Activated CD8-positive, alpha-beta memory T cell treated with anti-CD3 and anti-CD28 coated beads, Interleukin-2, amount 50 U/mL, for 24 hours (primary cell): ENCODE results near the gene RAB30.
"Not testable (repeated sequence)": the region's sequence is repeated elsewhere in the genome, so short reads cannot be mapped to it uniquely, and the experiment has no call there.

Experiments used
- DNase-seq: peaks from one replicate; pipeline ENCODE4 v3.0.0-alpha.2; 2020; ENCODE audit errors: extremely low read depth

RAB30 gene

DNA sequence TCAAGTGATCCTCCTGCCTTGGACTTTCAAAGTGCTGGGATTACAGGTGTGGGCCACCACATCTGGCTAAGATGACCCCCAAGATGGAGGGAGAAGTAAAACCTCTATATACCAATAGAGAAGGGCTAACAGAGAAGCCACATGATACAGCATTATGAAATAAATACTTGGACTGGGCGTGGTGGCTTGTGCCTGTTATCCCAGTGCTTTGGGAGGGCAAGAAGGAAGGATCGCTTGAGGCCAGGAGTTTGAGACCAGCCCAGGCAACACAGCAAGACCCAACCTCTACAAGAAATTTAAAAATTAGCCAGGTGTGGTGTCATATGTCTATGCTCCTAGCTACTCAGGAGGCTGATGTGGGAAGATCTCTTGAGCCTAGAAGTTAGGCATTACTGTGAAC lies 61.7 kb downstream of the RAB30 start:
- no peak for DNase-seq

DNA sequence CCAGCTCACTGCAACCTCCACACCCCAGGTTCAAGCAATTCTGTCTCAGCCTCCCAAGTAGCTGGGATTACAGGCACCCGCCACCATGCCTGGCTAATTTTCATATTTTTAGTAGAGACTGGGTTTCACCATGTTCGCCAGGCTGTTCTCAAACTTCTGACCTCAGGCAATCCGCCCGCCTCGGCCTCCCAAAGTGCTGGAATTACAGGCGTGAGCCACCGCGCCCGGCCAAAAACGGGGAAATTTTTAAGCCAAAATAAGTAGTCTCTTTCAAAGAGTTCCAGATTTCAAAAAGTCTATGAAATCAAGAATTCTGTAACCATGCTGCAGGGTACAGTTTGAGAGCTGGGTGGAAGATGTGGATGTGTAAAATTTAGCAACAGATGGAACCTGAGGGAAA lies 62.6 kb downstream of the RAB30 start:
- DNase-seq, result not testable (repeated sequence)

DNA sequence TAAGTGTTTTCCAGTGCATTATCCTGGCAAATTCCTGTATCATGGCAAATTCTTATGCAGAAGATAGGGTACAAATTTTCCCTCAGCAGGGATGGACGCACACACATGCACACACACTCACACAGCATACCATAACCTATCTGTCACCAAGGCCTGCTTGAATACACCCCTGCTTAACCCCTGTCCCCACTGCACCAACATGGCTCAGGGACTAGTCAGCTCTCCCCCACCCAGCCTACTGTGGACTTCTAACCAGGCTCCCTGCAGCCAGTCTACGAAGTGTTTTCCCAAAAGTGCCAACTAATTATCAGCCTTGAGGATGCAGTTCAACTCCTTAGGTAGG lies 63.1 kb downstream of the RAB30 start:
- DNase-seq, result no peak

DNA sequence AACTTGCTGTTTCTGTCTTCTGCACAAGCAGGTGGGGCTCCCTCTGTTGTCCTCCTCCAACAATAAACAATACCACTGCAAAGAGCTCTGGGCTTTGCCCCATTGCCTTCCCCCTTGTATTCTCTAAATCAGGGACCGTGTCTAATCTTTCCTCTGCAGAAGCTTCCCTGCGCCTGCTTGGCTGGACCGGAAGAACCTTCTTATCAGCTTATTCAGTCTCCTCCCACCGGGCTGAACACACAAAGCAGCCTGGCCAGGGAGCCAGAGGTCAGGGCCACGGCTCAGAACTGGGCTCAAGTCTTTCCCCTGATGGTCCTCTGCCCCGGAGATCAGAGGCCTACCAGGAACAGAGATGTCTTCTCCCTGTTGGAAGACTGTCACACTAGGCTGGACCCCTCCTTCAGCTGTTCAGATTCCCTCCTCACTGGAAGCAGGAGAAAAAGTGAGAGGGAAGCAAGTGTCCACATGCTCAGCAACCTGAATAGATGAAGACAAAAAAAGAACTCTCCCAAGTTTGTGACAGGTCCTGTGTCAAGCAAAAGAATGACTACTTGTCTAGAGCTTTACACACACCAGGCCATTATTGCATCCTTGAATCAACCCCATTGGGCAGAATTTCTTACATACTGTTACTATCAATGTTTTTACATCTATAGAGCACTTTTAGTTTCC lies 63.7 kb downstream of the RAB30 start:
- no peak for DNase-seq

DNA sequence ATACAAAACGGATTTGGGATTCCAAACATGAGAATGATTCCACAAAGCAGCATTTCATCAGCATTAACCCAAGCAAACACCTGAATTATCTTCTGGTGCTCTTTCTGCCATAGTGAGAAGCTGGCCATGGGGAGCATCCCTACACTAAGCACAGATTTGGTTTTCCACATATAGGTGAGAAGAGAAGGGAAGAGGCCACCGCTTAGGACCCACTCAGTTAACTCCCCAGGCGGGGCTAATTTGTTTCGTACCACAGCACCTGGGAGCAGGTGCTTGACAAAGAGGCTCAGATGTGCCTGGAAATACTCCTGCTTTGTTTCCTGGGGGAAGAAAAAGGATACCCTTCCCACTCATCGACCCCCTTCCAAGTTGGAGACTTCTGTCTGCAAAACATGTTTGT lies 64.2 kb downstream of the RAB30 start:
- no peak for DNase-seq

DNA sequence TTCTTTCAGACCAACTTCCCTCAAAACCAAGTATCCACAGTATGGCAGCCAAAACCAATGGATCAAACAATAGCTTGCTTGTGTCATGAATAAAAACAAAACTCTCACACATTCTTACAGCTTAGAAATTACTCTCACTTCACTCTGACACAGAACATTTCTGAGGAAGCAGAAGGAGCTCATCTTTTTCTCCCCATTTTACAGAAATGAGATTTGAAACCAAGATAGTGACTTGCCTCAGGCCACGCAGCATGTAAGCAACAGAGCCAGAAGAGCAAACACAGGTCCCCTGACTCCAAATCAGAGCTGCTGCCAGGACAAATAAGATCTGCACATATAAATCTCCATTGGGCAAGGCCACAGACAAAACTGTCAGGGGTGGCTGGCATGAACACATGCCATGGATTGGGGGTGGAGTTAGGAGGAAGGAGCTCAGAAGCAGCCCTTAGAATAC lies 64.8 kb downstream of the RAB30 start:
- no peak for DNase-seq

- DNase-seq, result no peak
Observed at GRCh38 chr11:83004746-83005556, 66.7 kb downstream of the RAB30 start.

DNA sequence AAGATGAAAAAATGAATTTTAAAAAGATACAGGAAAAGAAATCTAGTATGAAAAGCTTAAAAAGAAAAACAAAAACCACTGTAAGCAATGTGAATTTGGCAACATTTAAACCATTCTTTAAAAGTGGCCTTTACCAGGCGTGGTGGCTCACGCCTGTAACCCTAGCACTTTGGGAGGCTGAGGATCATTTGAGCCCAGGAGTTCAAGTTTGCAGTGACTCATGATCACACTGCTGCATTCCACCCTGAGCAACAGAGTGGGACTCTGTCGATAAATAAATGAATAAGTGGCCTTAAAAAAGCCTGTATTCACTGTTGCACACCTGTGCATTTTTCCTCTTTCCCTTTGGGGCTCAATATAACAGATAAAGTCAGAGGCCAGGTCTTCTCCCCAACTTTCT lies 69.2 kb downstream of the RAB30 start:
- DNase-seq, result no peak

DNA sequence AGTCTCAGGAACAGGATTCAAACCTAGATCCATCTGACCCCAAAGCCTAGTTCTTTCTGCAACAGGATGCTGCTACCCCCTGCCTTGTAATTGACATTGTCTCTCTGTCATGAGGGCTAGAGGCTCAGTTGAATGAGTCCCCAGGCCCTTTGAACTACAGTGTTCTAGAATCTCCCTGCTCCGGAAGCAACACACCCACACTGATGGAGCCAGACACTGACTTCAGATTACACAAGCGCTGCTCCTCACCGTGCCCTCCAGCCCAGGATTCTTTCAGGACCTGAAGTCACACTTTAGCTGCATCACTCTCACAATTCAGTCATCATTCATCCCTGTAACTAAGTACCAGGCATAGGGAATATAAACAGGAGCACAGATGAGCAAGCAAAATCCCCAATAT lies 69.6 kb downstream of the RAB30 start:
- no peak for DNase-seq

GRCh38 chr11:83000381-83000780 lies 71.3 kb downstream of the RAB30 start:
- DNase-seq, result no peak

GRCh38 chr11:82999232-82999631 lies 72.5 kb downstream of the RAB30 start:
- DNase-seq, result no peak

DNA sequence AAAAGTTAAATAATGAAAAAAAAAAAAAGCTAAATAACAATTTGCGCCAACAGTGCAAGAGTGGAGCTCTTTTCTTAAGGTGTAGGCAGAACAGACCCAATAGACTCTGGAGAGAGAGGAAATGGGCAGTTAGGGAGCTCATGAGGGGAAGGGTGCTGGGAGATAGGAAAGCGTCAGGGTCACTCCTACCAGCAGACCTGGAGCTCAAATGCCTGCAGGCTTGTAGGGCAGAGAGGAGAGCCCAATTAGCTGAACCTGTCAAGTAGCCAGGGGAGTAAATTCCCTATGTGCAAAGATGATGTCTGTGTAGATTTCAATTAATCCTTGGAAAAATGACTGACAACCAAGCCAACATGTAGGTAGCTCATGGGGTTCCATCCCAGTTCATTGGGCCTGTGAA lies 73.0 kb downstream of the RAB30 start:
- DNase-seq, result no peak

- DNase-seq, result no peak
Observed at GRCh38 chr11:82996966-82997606, 74.6 kb downstream of the RAB30 start.

GRCh38 chr11:82995754-82996398 lies 75.8 kb downstream of the RAB30 start:
- DNase-seq, result no peak

DNA sequence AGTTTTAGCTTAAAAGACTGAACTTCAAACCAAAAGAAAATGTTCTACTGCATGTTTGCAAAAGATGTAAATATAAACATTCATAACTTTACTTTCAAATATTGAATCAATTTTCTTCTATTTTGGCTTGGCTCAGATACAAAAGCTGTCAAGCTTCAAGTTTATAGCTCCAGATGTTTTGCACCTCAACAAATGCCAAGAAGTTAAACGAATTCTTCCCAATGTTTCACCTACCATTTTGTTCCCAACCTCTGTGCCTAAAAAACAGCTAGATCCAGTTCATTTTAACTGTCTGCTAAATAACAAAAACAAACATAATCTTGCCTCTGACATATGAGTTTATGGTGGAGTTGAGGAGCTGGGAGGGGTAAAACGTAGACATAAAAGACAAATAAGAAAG lies 76.5 kb downstream of the RAB30 start:
- DNase-seq, result no peak

GRCh38 chr11:82994604-82995230 lies 77.0 kb downstream of the RAB30 start:
- DNase-seq, result no peak

DNA sequence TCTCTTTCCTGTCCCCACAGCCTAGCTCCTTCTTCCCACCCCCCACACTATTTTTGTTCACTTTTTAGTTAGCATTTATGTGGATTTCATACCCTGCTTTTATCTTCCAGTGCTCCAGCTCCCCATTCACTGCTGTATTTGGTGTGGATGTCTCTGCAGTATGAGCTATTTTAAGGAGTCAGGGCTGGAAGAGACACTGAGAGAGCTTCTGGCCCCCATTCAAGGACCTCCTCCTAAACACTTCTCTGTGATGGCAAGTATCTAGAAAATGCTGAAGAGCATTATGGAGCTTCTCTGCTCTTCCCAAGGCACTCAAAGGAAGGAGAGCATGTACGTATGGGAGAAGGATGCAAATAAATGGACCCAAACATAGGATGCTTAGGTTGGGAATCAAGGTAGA lies 79.5 kb downstream of the RAB30 start:
- no peak for DNase-seq

DNA sequence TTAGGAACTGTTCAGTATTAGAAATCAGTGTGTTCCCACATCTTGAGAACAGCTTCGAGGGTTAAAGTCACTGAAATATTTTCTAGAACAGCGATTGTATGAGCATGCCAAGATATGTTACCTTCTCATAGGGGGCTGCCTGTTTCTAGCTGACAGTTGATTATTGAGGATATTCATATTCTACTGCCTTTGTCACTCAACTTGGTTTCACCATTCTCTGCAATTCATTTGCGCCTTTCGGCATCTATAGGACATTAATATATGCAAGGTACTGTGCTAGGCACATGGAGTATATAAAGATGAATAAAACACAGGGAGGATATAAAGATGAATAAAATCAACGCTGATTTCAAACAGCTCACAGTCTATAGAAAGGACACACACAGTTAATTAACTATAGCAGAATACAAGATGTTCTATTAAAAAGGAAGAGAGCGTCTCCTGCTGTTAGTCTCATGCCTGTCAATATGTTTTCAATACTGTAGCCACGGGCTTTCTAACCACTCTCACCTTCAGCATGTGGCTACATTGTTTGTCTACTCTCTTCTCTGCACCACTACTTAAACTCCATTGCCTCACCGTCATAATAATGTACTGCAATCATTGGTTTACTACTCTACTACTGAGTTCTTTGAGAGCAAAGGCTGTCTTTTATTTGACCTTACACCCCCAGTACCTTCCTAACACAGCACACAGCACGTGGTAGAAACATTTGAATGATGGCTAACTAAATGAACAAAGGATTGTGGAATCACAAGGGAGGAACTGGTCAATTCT lies 81.9 kb downstream of the RAB30 start:
- no peak for DNase-seq

DNA sequence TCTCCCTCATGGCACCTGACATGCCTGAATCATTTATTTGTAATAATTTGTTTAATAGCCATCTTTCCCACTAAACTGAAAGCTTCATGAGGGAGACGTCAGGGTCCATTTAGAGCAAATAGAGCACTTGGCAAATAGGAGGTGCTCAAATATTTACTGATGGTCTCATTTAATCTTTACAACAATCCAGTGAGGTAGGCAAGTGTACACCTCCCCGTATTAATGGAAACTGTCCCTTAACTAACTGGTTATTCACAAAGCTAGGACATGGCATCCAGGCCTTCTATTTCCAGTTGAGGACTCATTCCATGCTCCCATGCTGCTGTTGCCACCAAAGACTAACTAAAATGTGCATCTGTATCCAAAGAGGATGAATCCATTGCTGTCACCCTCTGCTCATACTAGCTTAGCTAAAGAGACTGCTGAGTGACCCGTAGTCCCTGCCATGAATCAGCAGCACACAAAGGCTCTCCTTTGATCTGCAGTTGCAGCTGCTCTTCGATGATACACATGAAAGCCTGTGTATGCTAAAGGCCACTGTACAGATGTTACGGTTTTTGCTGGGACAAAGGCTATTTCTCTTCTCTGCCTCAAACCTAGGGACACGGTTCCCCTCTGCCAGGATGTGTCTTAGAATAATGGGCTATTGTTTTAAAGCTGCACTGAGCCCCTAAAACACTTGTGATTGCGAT lies 82.6 kb downstream of the RAB30 start:
- no peak for DNase-seq

DNA sequence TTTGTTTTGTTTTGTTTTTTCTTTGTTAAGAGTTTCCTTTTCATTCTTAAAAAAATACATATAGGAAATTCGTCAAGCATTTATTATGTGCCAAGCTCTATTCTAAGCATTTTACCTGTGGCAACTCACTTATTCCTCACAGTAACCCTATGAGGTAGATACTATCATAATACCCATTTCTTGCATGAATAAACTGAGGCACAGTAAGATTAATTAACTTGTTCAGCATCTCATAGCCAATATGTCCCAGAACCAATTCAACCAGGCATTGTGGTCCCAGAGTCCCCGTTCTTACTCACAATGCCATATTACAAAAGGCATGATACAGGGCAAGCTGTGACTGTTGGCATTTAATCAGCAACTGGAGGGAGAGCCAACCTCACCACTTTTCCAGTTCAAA lies 83.7 kb downstream of the RAB30 start:
- DNase-seq, result no peak

DNA sequence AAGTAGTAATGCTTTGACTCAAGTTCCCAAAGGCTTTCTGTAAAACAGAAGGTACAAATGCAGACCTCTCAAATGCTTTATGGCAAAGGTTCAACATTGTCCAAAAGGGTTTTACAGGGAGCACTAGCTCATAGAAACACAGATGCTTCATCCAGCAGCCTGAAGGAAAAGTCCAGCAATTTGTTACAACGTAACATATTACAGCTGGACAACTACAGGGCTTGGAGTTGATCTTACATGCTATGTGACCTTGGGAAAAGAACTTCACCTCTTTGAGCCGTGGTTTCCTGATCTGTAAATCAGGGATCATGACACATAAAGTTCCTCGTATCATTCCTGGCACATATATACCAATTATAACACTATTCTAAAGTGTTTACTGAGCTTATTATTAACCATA lies 85.3 kb downstream of the RAB30 start:
- DNase-seq, result no peak
